Measurements from ENCODE around the gene MLLT1.

DNA sequence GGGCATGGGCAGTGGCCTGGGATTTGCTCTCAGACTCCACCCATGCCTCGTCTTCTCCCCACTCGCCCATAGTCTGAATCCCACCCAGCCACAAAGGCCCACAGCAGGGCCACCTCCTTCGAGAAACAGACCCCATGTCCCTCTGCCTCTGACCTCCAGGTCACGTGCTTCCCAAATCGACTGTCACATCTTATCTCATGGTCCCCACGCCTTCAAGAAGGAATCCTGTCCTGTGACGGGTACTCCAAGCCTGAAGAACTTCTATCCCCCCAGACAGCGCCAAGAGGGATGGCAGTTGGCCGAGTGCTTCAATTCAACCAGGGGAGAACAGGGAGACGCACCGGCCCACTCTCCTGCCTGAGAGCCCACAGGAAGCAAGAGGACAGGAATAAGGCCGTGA is 16.5 kb downstream of the MLLT1 start:
- TF ChIP-seq, protein P1, sequence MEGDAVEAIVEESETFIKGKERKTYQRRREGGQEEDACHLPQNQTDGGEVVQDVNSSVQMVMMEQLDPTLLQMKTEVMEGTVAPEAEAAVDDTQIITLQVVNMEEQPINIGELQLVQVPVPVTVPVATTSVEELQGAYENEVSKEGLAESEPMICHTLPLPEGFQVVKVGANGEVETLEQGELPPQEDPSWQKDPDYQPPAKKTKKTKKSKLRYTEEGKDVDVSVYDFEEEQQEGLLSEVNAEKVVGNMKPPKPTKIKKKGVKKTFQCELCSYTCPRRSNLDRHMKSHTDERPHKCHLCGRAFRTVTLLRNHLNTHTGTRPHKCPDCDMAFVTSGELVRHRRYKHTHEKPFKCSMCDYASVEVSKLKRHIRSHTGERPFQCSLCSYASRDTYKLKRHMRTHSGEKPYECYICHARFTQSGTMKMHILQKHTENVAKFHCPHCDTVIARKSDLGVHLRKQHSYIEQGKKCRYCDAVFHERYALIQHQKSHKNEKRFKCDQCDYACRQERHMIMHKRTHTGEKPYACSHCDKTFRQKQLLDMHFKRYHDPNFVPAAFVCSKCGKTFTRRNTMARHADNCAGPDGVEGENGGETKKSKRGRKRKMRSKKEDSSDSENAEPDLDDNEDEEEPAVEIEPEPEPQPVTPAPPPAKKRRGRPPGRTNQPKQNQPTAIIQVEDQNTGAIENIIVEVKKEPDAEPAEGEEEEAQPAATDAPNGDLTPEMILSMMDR (conservative IDR thresholded peaks at IDR 0.05; ENCODE audit: low read length), result no peak
- TF ChIP-seq EZH2phosphoT487 (IDR thresholded peaks at IDR 0.05; ENCODE audit: borderline replicate concordance, low read depth, low read length), result no peak

All from OCI-LY7 (cell line).